ENCODE measurements around the gene HBG2. TPM values are rescaled to one million over a fixed set of nuclear protein-coding genes. Genes with fewer than 3 reads are reported as not detected.

The HBG2 gene
- total RNA-seq, 1 experiment from 2014 or later, result not detected

DNA sequence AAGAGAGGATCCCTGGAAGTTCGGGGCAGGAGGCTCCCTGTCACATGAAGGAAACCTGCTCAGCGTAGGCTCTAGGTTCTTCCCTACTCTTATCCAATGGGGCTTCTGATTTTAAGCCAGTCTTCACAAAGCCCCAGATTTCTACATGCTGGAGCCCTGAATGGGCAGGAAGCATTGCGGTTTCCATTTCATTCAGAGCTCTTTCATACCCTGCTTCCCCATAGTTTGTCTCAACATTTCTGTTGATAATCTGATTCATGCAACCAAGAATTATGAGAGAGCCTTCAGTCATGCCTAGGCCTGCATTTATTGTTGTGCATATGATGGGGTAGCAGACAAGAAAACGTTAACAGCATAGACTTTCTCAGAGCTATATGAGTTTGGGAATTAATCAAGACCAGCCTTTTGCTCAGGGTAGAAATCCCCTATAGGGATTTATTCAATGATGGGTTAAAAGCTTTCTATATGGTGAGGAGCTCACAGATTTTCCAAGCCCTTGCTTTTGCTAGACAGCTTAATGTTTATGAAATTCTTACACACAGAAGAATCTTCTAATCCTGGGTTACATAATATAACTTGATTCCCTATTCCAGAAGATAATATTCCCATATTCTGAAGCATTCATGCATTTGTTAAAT, 31.2 kb upstream of the HBG2 start:
- H3K79me2 ChIP-seq (ENCODE audit: low read length), result no peaks in the 10 kb centered on the region
- no peaks in the 10 kb centered on the region for H3K4me1 ChIP-seq (ENCODE audit: low read length)
- DNase-seq, result no peak
- H4K20me1 ChIP-seq (ENCODE audit: insufficient read depth, low read depth, low read length), result no peaks in the 10 kb centered on the region
- H3K9me3 ChIP-seq (ENCODE audit: low read length), result no peaks in the 10 kb centered on the region
- H3K4me3 ChIP-seq (ENCODE audit: low read length), result no peak overlapping the region
- no peaks in the 10 kb centered on the region for H3K27me3 ChIP-seq (ENCODE audit: low read length)
- no peak overlapping the region for H2AFZ ChIP-seq (ENCODE audit: low read length)
- H3K27ac ChIP-seq (ENCODE audit: low read length), result no peak overlapping the region
- H3K36me3 ChIP-seq (ENCODE audit: insufficient read depth, low read length), result no peaks in the 10 kb centered on the region
- H3K9ac ChIP-seq (ENCODE audit: low read length), result no peak overlapping the region
- H3K9me2 ChIP-seq (replicated peaks; ENCODE audit: insufficient read depth, low read length), result no peaks in the 10 kb centered on the region
- H3K4me2 ChIP-seq (ENCODE audit: low read depth, low read length, poor library complexity, severe bottlenecking), result no peak overlapping the region

- H3K9me3 ChIP-seq (ENCODE audit: low read length), result no peaks in the 10 kb centered on the region
- H3K36me3 ChIP-seq (ENCODE audit: insufficient read depth, low read length), result no peaks in the 10 kb centered on the region
- H3K79me2 ChIP-seq (ENCODE audit: low read length), result no peaks in the 10 kb centered on the region
- no peak overlapping the region for H3K27ac ChIP-seq (ENCODE audit: low read length)
- no peak for DNase-seq
- H4K20me1 ChIP-seq (ENCODE audit: insufficient read depth, low read depth, low read length), result no peaks in the 10 kb centered on the region
- no peaks in the 10 kb centered on the region for H3K9me2 ChIP-seq (replicated peaks; ENCODE audit: insufficient read depth, low read length)
- H3K4me1 ChIP-seq (ENCODE audit: low read length), result 0 out of 2 replicates have a peak, but pooled peaks cover 2% of the 10 kb centered on the region
- no peak overlapping the region for H3K4me2 ChIP-seq (ENCODE audit: low read depth, low read length, poor library complexity, severe bottlenecking)
- H3K27me3 ChIP-seq (ENCODE audit: low read length), result no peaks in the 10 kb centered on the region
- H3K9ac ChIP-seq (ENCODE audit: low read length), result no peak overlapping the region
- H2AFZ ChIP-seq (ENCODE audit: low read length), result no peak overlapping the region
- no peak overlapping the region for H3K4me3 ChIP-seq (ENCODE audit: low read length)
Observed at GRCh38 chr11:5284637-5285036, 30.1 kb upstream of the HBG2 start.

DNA sequence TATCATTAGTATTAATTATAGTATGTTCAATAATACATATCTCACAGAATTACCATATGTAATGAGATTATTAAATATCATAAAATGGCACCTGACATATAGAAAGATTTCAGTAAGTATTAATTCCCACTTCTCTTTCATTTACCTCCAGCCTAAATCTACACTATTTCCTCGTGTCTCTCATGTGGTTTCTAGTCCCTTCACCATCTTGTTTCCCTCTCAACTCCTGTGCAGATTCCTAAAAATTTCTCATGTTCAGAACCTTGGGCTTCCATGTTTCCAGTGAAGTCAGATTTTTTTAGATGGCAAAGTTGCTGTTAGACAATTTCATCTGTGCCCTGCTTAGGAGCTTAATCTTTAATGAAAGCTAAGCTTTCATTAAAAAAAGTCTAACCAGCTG, 29.3 kb upstream of the HBG2 start:
- H3K9me3 ChIP-seq (ENCODE audit: low read length), result no peaks in the 10 kb centered on the region
- no peak overlapping the region for H3K4me2 ChIP-seq (ENCODE audit: low read depth, low read length, poor library complexity, severe bottlenecking)
- H2AFZ ChIP-seq (ENCODE audit: low read length), result no peak overlapping the region
- H3K9me2 ChIP-seq (replicated peaks; ENCODE audit: insufficient read depth, low read length), result no peaks in the 10 kb centered on the region
- H3K4me1 ChIP-seq (ENCODE audit: low read length), result 0 out of 2 replicates have a peak, but pooled peaks cover 2% of the 10 kb centered on the region
- H3K27ac ChIP-seq (ENCODE audit: low read length), result no peak overlapping the region
- H3K79me2 ChIP-seq (ENCODE audit: low read length), result no peaks in the 10 kb centered on the region
- H3K4me3 ChIP-seq (ENCODE audit: low read length), result no peak overlapping the region
- no peaks in the 10 kb centered on the region for H4K20me1 ChIP-seq (ENCODE audit: insufficient read depth, low read depth, low read length)
- no peaks in the 10 kb centered on the region for H3K36me3 ChIP-seq (ENCODE audit: insufficient read depth, low read length)
- H3K27me3 ChIP-seq (ENCODE audit: low read length), result no peaks in the 10 kb centered on the region
- no peak for DNase-seq
- H3K9ac ChIP-seq (ENCODE audit: low read length), result no peak overlapping the region

- Histone ChIP-seq H2AFZ (ENCODE audit: low read length) (no peak overlapping the region), H3K4me1 (ENCODE audit: low read length) (0 out of 2 replicates have a peak, but pooled peaks cover 2% of the 10 kb centered on the region), H3K9me3 (ENCODE audit: low read length) (no peaks in the 10 kb centered on the region), H3K4me3 (ENCODE audit: low read length) (no peak overlapping the region), H4K20me1 (ENCODE audit: insufficient read depth, low read depth, low read length) (no peaks in the 10 kb centered on the region), H3K27ac (ENCODE audit: low read length) (no peak overlapping the region), H3K79me2 (ENCODE audit: low read length) (no peaks in the 10 kb centered on the region), H3K9ac (ENCODE audit: low read length) (no peak overlapping the region), H3K9me2 (replicated peaks; ENCODE audit: insufficient read depth, low read length) (no peaks in the 10 kb centered on the region), H3K4me2 (ENCODE audit: low read depth, low read length, poor library complexity, severe bottlenecking) (no peak overlapping the region), H3K36me3 (ENCODE audit: insufficient read depth, low read length) (no peaks in the 10 kb centered on the region), H3K27me3 (ENCODE audit: low read length) (no peaks in the 10 kb centered on the region)
- no peak for DNase-seq
Observed at GRCh38 chr11:5283086-5283485, 28.5 kb upstream of the HBG2 start.

DNA sequence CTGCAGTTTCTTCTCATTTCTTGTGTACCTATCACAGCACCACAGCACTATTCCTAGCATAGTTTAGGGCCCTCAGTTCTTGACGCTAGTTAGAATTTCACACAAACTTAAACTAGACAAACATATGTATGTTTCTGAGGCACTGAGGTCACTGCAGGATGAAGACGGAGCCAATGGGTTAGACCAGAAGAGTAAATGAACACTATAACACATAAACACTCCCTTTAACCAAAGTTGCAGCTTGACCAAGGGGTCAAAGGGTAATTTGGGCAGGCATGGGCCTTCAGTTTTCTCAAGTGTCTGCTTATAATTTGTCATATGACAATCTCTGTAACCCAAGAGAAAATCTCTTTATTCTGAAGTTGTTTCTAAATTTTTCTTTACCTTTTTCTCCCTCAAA, 28.0 kb upstream of the HBG2 start:
- Histone ChIP-seq H3K36me3 (ENCODE audit: insufficient read depth, low read length) (no peaks in the 10 kb centered on the region), H3K27me3 (ENCODE audit: low read length) (no peaks in the 10 kb centered on the region), H3K79me2 (ENCODE audit: low read length) (no peaks in the 10 kb centered on the region), H2AFZ (ENCODE audit: low read length) (no peak overlapping the region), H3K9ac (ENCODE audit: low read length) (no peak overlapping the region), H3K4me3 (ENCODE audit: low read length) (no peak overlapping the region), H3K27ac (ENCODE audit: low read length) (no peak overlapping the region), H3K4me1 (ENCODE audit: low read length) (0 out of 2 replicates have a peak, but pooled peaks cover 2% of the 10 kb centered on the region), H3K9me3 (ENCODE audit: low read length) (no peaks in the 10 kb centered on the region), H4K20me1 (ENCODE audit: insufficient read depth, low read depth, low read length) (no peaks in the 10 kb centered on the region), H3K9me2 (replicated peaks; ENCODE audit: insufficient read depth, low read length) (no peaks in the 10 kb centered on the region), H3K4me2 (ENCODE audit: low read depth, low read length, poor library complexity, severe bottlenecking) (no peak overlapping the region)
- no peak for DNase-seq

DNA sequence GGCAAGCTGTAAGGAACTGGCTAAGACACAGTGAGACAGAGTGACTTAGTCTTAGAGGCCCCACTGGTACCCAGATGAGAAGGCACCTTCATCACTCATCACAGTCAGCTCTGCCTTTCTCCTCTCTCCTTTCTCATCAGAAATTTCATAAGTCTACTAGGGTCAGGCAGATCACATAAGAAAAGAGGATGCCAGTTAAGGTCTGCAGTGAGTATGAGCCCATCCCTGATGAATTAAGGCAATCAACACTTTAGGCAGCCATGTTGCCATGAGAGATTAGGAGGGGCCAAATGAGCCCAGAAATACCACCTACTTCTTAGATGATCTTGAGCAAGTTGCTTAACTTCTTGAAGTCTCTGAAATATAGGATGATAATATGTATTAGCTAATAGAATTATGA, 27.0 kb upstream of the HBG2 start:
- no peaks in the 10 kb centered on the region for H3K79me2 ChIP-seq (ENCODE audit: low read length)
- H3K4me2 ChIP-seq (ENCODE audit: low read depth, low read length, poor library complexity, severe bottlenecking), result no peak overlapping the region
- H3K4me1 ChIP-seq (ENCODE audit: low read length), result 0 out of 2 replicates have a peak, but pooled peaks cover 2% of the 10 kb centered on the region
- H3K9me3 ChIP-seq (ENCODE audit: low read length), result no peaks in the 10 kb centered on the region
- no peak overlapping the region for H2AFZ ChIP-seq (ENCODE audit: low read length)
- H3K27ac ChIP-seq (ENCODE audit: low read length), result no peak overlapping the region
- no peaks in the 10 kb centered on the region for H3K27me3 ChIP-seq (ENCODE audit: low read length)
- H3K9ac ChIP-seq (ENCODE audit: low read length), result no peak overlapping the region
- no peaks in the 10 kb centered on the region for H3K9me2 ChIP-seq (replicated peaks; ENCODE audit: insufficient read depth, low read length)
- no peak for DNase-seq
- no peaks in the 10 kb centered on the region for H3K36me3 ChIP-seq (ENCODE audit: insufficient read depth, low read length)
- no peaks in the 10 kb centered on the region for H4K20me1 ChIP-seq (ENCODE audit: insufficient read depth, low read depth, low read length)
- no peak overlapping the region for H3K4me3 ChIP-seq (ENCODE audit: low read length)

GRCh38 chr11:5280582-5281102, 26.1 kb upstream of the HBG2 start:
- Histone ChIP-seq H3K9ac (ENCODE audit: low read length) (no peak overlapping the region), H3K27ac (ENCODE audit: low read length) (no peak overlapping the region), H3K9me3 (ENCODE audit: low read length) (no peaks in the 10 kb centered on the region), H3K27me3 (ENCODE audit: low read length) (no peaks in the 10 kb centered on the region), H3K4me2 (ENCODE audit: low read depth, low read length, poor library complexity, severe bottlenecking) (no peak overlapping the region), H4K20me1 (ENCODE audit: insufficient read depth, low read depth, low read length) (no peaks in the 10 kb centered on the region), H3K79me2 (ENCODE audit: low read length) (no peaks in the 10 kb centered on the region), H3K9me2 (replicated peaks; ENCODE audit: insufficient read depth, low read length) (no peaks in the 10 kb centered on the region), H3K4me3 (ENCODE audit: low read length) (no peak overlapping the region), H3K4me1 (ENCODE audit: low read length) (0 out of 2 replicates have a peak, but pooled peaks cover 2% of the 10 kb centered on the region), H2AFZ (ENCODE audit: low read length) (no peak overlapping the region), H3K36me3 (ENCODE audit: insufficient read depth, low read length) (no peaks in the 10 kb centered on the region)
- peak; percentile 56 for DNase-seq

- H3K4me3 ChIP-seq (ENCODE audit: low read length), result no peak overlapping the region
- H3K9me2 ChIP-seq (replicated peaks; ENCODE audit: insufficient read depth, low read length), result no peaks in the 10 kb centered on the region
- H2AFZ ChIP-seq (ENCODE audit: low read length), result no peak overlapping the region
- no peak for DNase-seq
- H3K4me2 ChIP-seq (ENCODE audit: low read depth, low read length, poor library complexity, severe bottlenecking), result no peak overlapping the region
- H3K4me1 ChIP-seq (ENCODE audit: low read length), result 0 out of 2 replicates have a peak, but pooled peaks cover 2% of the 10 kb centered on the region
- no peaks in the 10 kb centered on the region for H3K36me3 ChIP-seq (ENCODE audit: insufficient read depth, low read length)
- no peaks in the 10 kb centered on the region for H4K20me1 ChIP-seq (ENCODE audit: insufficient read depth, low read depth, low read length)
- no peaks in the 10 kb centered on the region for H3K27me3 ChIP-seq (ENCODE audit: low read length)
- H3K9ac ChIP-seq (ENCODE audit: low read length), result no peak overlapping the region
- no peaks in the 10 kb centered on the region for H3K79me2 ChIP-seq (ENCODE audit: low read length)
- no peak overlapping the region for H3K27ac ChIP-seq (ENCODE audit: low read length)
- H3K9me3 ChIP-seq (ENCODE audit: low read length), result no peaks in the 10 kb centered on the region
Observed at GRCh38 chr11:5279471-5280090, 25.0 kb upstream of the HBG2 start.

Data from Karpas-422 (cell line).